AG09309 (cell line): ENCODE measurements around the gene DIO1.

Experiments used
- DNase-seq: peaks from one replicate; pipeline ENCODE4 v3.0.0-alpha.2; 2010; ENCODE audit warnings: low read depth
- H3K4me3 ChIP-seq: 2 replicates; pipeline ENCODE4 v1.5.1; 2011; ENCODE audit warnings: mild to moderate bottlenecking, low read depth, low read length, moderate library complexity; ENCODE audit not compliant: control insufficient read depth
- CTCF ChIP-seq: IDR thresholded peaks from 2 replicates; pipeline ENCODE4 v1.5.1; 2011; ENCODE audit warnings: mild to moderate bottlenecking, low read depth, low read length, inconsistent platforms; ENCODE audit not compliant: insufficient read depth, control insufficient read depth; ENCODE audit errors: missing control alignments

Gene DIO1

GRCh38 chr1:53927376-53927881 is 33.4 kb downstream of the DIO1 start:
- H3K4me3 ChIP-seq: no peak overlapping the region
- no peak for TF ChIP-seq CTCF
- DNase-seq: no peak

GRCh38 chr1:53929246-53929960 is 35.4 kb downstream of the DIO1 start:
- no peak for TF ChIP-seq CTCF
- no peak overlapping the region for H3K4me3 ChIP-seq
- no peak for DNase-seq

- DNase-seq: no peak
- H3K4me3 ChIP-seq: no peak overlapping the region
- TF ChIP-seq CTCF: no peak
These were observed 36.9 kb downstream of the DIO1 start for GRCh38 chr1:53930932-53931331.

GRCh38 chr1:53931523-53931922 is 37.5 kb downstream of the DIO1 start:
- no peak for TF ChIP-seq CTCF
- no peak overlapping the region for H3K4me3 ChIP-seq
- no peak for DNase-seq

GRCh38 chr1:53934170-53934765 is 40.3 kb downstream of the DIO1 start:
- TF ChIP-seq CTCF: no peak
- no peak for DNase-seq
- H3K4me3 ChIP-seq: no peak overlapping the region

GRCh38 chr1:53936430-53936829 is 42.4 kb downstream of the DIO1 start:
- TF ChIP-seq CTCF: no peak
- DNase-seq: no peak
- H3K4me3 ChIP-seq: no peak overlapping the region
